Daoy (cell line): Measurements from ENCODE around the gene CACNA1F. TPM values are rescaled to one million over a fixed set of nuclear protein-coding genes. Genes with fewer than 3 reads are reported as not detected.
A peak's percentile ranks its signal among the peaks of the same experiment; 100 is the strongest.

Source experiments
- DNase-seq: peaks from one replicate; pipeline ENCODE4 v3.0.0-alpha.2; 2015; ENCODE audit warnings: low read depth
- total RNA-seq: library from RNA; depleted of rRNA; stranded (reverse); fragments of >200 nt; shearing (Covaris generic); gene quantifications from 2 replicates; pipeline ENCODE4 v1.2.3, GENCODE V29; 2014

The CACNA1F gene
- total RNA-seq, 1 experiment from 2014 or later, result not detected

GRCh38 chrX:49230500-49231232 lies 2.5 kb downstream of the CACNA1F start:
- DNase-seq, result peak; percentile 67

- DNase-seq, result no peak
Measured at GRCh38 chrX:49228185-49228584, 5.0 kb downstream of the CACNA1F start.

- no peak for DNase-seq
Measured at GRCh38 chrX:49227726-49228125, 5.4 kb downstream of the CACNA1F start.

- DNase-seq, result no peak
Measured at GRCh38 chrX:49226946-49227345, 6.2 kb downstream of the CACNA1F start.

GRCh38 chrX:49225858-49226257 lies 7.3 kb downstream of the CACNA1F start:
- no peak for DNase-seq

- DNase-seq, result no peak
Measured at GRCh38 chrX:49221868-49222267, 11.3 kb downstream of the CACNA1F start.

- no peak for DNase-seq
Measured at GRCh38 chrX:49220100-49220499, 13.0 kb downstream of the CACNA1F start.

- no peak for DNase-seq
Measured at GRCh38 chrX:49214996-49215526, 18.1 kb downstream of the CACNA1F start.

- no peak for DNase-seq
Measured at GRCh38 chrX:49214416-49214815, 18.7 kb downstream of the CACNA1F start.

GRCh38 chrX:49212861-49213260 lies 20.3 kb downstream of the CACNA1F start:
- no peak for DNase-seq

- no peak for DNase-seq
Measured at GRCh38 chrX:49212209-49212608, 20.9 kb downstream of the CACNA1F start.

GRCh38 chrX:49211074-49211473 lies 22.1 kb downstream of the CACNA1F start:
- DNase-seq, result no peak

- DNase-seq, result no peak
Measured at GRCh38 chrX:49210406-49210805, 22.7 kb downstream of the CACNA1F start.

GRCh38 chrX:49209434-49210251 lies 23.5 kb downstream of the CACNA1F start:
- peak; percentile 41 for DNase-seq

GRCh38 chrX:49208399-49208798 lies 24.7 kb downstream of the CACNA1F start:
- no peak for DNase-seq

GRCh38 chrX:49206543-49206942 lies 26.6 kb downstream of the CACNA1F start:
- no peak for DNase-seq

- DNase-seq, result no peak
Measured at GRCh38 chrX:49205443-49205842, 27.7 kb downstream of the CACNA1F start.

- no peak for DNase-seq
Measured at GRCh38 chrX:49204709-49205108, 28.4 kb downstream of the CACNA1F start.

- no peak for DNase-seq
Measured at GRCh38 chrX:49204017-49204416, 29.1 kb downstream of the CACNA1F start.

GRCh38 chrX:49203536-49203935 lies 29.6 kb downstream of the CACNA1F start:
- no peak for DNase-seq

GRCh38 chrX:49202022-49202421 lies 31.1 kb downstream of the CACNA1F start:
- DNase-seq, result no peak

- peak; percentile 91 for DNase-seq
Measured at GRCh38 chrX:49199906-49200771, 33.0 kb downstream of the CACNA1F start, which contains the start of gene SYP. TSS of gene SYP (minus strand) at chrX:49200193. CDS start at chrX:49200186, 7 bp downstream.
